Measurements from ENCODE around the gene PLEKHA4. TPM values are rescaled to one million over a fixed set of nuclear protein-coding genes. Genes with fewer than 3 reads are reported as not detected.
A peak's percentile ranks its signal among the peaks of the same experiment; 100 is the strongest.
"Not testable (repeated sequence)": the region's sequence is repeated elsewhere in the genome, so short reads cannot be mapped to it uniquely, and the experiment has no call there.

Gene PLEKHA4
- total RNA-seq, 1 donor = 21.4 TPM

- Histone ChIP-seq H3K9me3 (ENCODE audit: low read depth, low read length) (no peaks in the 10 kb centered on the region), H3K27me3 (ENCODE audit: insufficient read depth, low read length) (no peaks in the 10 kb centered on the region), H4K20me1 (ENCODE audit: insufficient read depth, low read length) (peaks cover 11% of the 10 kb centered on the region), H3K79me2 (ENCODE audit: insufficient read depth, low read length) (peaks cover 21% of the 10 kb centered on the region), H3K4me2 (ENCODE audit: insufficient read depth, low read length) (no peak overlapping the region), H2AFZ (ENCODE audit: low read length) (no peak overlapping the region), H3K36me3 (ENCODE audit: insufficient read depth, low read length) (peaks cover 39% of the 10 kb centered on the region), H3K4me1 (ENCODE audit: insufficient read depth, low read length) (peaks cover 2% of the 10 kb centered on the region), H3K27ac (ENCODE audit: low read depth, low read length) (no peak overlapping the region), H3K4me3 (ENCODE audit: insufficient read depth, low read length) (no peak overlapping the region)
- no peak for DNase-seq (ENCODE audit: insufficient read length, low spot score, missing footprints)
- TF ChIP-seq, protein P1, sequence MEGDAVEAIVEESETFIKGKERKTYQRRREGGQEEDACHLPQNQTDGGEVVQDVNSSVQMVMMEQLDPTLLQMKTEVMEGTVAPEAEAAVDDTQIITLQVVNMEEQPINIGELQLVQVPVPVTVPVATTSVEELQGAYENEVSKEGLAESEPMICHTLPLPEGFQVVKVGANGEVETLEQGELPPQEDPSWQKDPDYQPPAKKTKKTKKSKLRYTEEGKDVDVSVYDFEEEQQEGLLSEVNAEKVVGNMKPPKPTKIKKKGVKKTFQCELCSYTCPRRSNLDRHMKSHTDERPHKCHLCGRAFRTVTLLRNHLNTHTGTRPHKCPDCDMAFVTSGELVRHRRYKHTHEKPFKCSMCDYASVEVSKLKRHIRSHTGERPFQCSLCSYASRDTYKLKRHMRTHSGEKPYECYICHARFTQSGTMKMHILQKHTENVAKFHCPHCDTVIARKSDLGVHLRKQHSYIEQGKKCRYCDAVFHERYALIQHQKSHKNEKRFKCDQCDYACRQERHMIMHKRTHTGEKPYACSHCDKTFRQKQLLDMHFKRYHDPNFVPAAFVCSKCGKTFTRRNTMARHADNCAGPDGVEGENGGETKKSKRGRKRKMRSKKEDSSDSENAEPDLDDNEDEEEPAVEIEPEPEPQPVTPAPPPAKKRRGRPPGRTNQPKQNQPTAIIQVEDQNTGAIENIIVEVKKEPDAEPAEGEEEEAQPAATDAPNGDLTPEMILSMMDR (IDR thresholded peaks at IDR 0.05; ENCODE audit: extremely low read depth, low read depth, low read length) = no peak
These were observed 37.9 kb upstream of the PLEKHA4 start for GRCh38 chr19:48906324-48906723.

DNA sequence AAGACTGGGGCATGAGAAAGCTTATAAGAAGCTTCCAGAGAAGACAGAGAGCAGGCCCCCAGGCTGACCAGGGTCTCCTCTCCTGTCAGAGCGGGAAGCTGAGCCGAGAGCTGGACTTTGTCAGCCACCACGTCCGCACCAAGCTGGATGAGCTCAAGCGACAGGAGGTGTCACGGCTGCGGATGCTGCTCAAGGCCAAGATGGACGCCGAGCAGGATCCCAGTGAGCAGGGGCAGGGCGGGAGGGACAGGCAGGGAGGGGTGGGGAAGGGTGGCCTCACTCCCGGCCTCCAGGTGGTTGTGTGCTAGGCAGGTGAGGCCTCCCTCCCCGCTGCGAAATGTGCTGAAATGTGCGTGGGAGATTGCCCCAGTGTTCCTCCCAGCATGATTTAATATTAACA is 37.2 kb upstream of the PLEKHA4 start:
- Histone ChIP-seq H3K4me1 (ENCODE audit: insufficient read depth, low read length) (peaks cover 8% of the 10 kb centered on the region), H3K27me3 (ENCODE audit: insufficient read depth, low read length) (no peaks in the 10 kb centered on the region), H3K4me2 (ENCODE audit: insufficient read depth, low read length) (no peak overlapping the region), H3K79me2 (ENCODE audit: insufficient read depth, low read length) (peaks cover 28% of the 10 kb centered on the region), H3K27ac (ENCODE audit: low read depth, low read length) (no peak overlapping the region), H4K20me1 (ENCODE audit: insufficient read depth, low read length) (peaks cover 11% of the 10 kb centered on the region), H3K36me3 (ENCODE audit: insufficient read depth, low read length) (peaks cover 32% of the 10 kb centered on the region), H3K4me3 (ENCODE audit: insufficient read depth, low read length) (no peak overlapping the region), H2AFZ (ENCODE audit: low read length) (no peak overlapping the region), H3K9me3 (ENCODE audit: low read depth, low read length) (no peaks in the 10 kb centered on the region)
- no peak for DNase-seq (ENCODE audit: insufficient read length, low spot score, missing footprints)
- TF ChIP-seq, protein P1 (IDR thresholded peaks at IDR 0.05; ENCODE audit: extremely low read depth, low read depth, low read length) = no peak

GRCh38 chr19:48903788-48904187 is 35.4 kb upstream of the PLEKHA4 start:
- Histone ChIP-seq H3K36me3 (ENCODE audit: insufficient read depth, low read length) (peaks cover 23% of the 10 kb centered on the region), H3K79me2 (ENCODE audit: insufficient read depth, low read length) (peaks cover 34% of the 10 kb centered on the region)

GRCh38 chr19:48902291-48902690 is 33.9 kb upstream of the PLEKHA4 start:
- DNase-seq (ENCODE audit: insufficient read length, low spot score, missing footprints) = not testable (repeated sequence)

More at GRCh38 chr19:48903788-48904187, 35.4 kb upstream of the PLEKHA4 start:
- H3K27ac ChIP-seq (ENCODE audit: low read depth, low read length); H2AFZ ChIP-seq (ENCODE audit: low read length); H3K9me3 ChIP-seq (ENCODE audit: low read depth, low read length); H3K4me2 ChIP-seq (ENCODE audit: insufficient read depth, low read length); H3K4me3 ChIP-seq (ENCODE audit: insufficient read depth, low read length); H3K27me3 ChIP-seq (ENCODE audit: insufficient read depth, low read length); DNase-seq (ENCODE audit: insufficient read length, low spot score, missing footprints); H3K4me1 ChIP-seq (ENCODE audit: insufficient read depth, low read length): not testable (repeated sequence)
- peaks cover 11% of the 10 kb centered on the region for H4K20me1 ChIP-seq (ENCODE audit: insufficient read depth, low read length)

GRCh38 chr19:48900477-48901406 is 32.3 kb upstream of the PLEKHA4 start:
- Histone ChIP-seq H3K79me2 (ENCODE audit: insufficient read depth, low read length) (peaks cover 34% of the 10 kb centered on the region), H3K36me3 (ENCODE audit: insufficient read depth, low read length) (peaks cover 15% of the 10 kb centered on the region), H2AFZ (ENCODE audit: low read length) (peak overlapping the region; percentile 83), H3K4me3 (ENCODE audit: insufficient read depth, low read length) (peak overlapping the region; percentile 93), H4K20me1 (ENCODE audit: insufficient read depth, low read length) (peaks cover 11% of the 10 kb centered on the region), H3K27ac (ENCODE audit: low read depth, low read length) (peak overlapping the region; percentile 81), H3K9me3 (ENCODE audit: low read depth, low read length) (no peaks in the 10 kb centered on the region), H3K27me3 (ENCODE audit: insufficient read depth, low read length) (no peaks in the 10 kb centered on the region), H3K4me1 (ENCODE audit: insufficient read depth, low read length) (peaks cover 8% of the 10 kb centered on the region), H3K4me2 (ENCODE audit: insufficient read depth, low read length) (peak overlapping the region; percentile 97)
- TF ChIP-seq, protein P1 (IDR thresholded peaks at IDR 0.05; ENCODE audit: extremely low read depth, low read depth, low read length) = no peak
- peak; percentile 96 for DNase-seq (ENCODE audit: insufficient read length, low spot score, missing footprints)

More at GRCh38 chr19:48902291-48902690, 33.9 kb upstream of the PLEKHA4 start:
- H3K27me3 ChIP-seq (ENCODE audit: insufficient read depth, low read length); H3K27ac ChIP-seq (ENCODE audit: low read depth, low read length); H3K4me1 ChIP-seq (ENCODE audit: insufficient read depth, low read length); H3K4me2 ChIP-seq (ENCODE audit: insufficient read depth, low read length); H3K9me3 ChIP-seq (ENCODE audit: low read depth, low read length); H3K4me3 ChIP-seq (ENCODE audit: insufficient read depth, low read length); H2AFZ ChIP-seq (ENCODE audit: low read length): not testable (repeated sequence)
- H3K79me2 ChIP-seq (ENCODE audit: insufficient read depth, low read length) = peaks cover 34% of the 10 kb centered on the region
- H4K20me1 ChIP-seq (ENCODE audit: insufficient read depth, low read length) = peaks cover 11% of the 10 kb centered on the region
- peaks cover 21% of the 10 kb centered on the region for H3K36me3 ChIP-seq (ENCODE audit: insufficient read depth, low read length)

Measured in osteoblast (primary cell).